Hippocampal formation (tissue), 2 donors: ENCODE data around the gene SIGMAR1.

Experiments used
- DNase-seq, 2 donors: peaks; one replicate each; lab custom pipeline; 2025; lab: John Stamatoyannopoulos, UW

The SIGMAR1 gene

GRCh38 chr9:34630402-34631154, 7.0 kb downstream of the SIGMAR1 start:
- DNase-seq: no peak

- no peak for DNase-seq
These were observed 8.1 kb downstream of the SIGMAR1 start for GRCh38 chr9:34629491-34629808.

GRCh38 chr9:34628656-34629490, 8.7 kb downstream of the SIGMAR1 start, which contains the start of gene ARID3C:
Gene ARID3C (minus strand): TSS chr9:34629066. CDS start chr9:34628014, 1,052 bp downstream.
- no peak for DNase-seq

GRCh38 chr9:34627716-34628655, 9.6 kb downstream of the SIGMAR1 start:
- no peak for DNase-seq

GRCh38 chr9:34625186-34625486, 12.5 kb downstream of the SIGMAR1 start:
- no peak for DNase-seq

GRCh38 chr9:34624475-34625185, 13.0 kb downstream of the SIGMAR1 start:
- DNase-seq: no peak

GRCh38 chr9:34623374-34624235, 14.0 kb downstream of the SIGMAR1 start:
- no peak for DNase-seq

GRCh38 chr9:34620061-34620994, 17.3 kb downstream of the SIGMAR1 start, which contains the start of gene DCTN3:
Gene DCTN3 (minus strand): TSS chr9:34620495. CDS start chr9:34620464, 31 bp downstream.
- DNase-seq: peak; percentile 88 to 98

GRCh38 chr9:34615132-34615531, 22.5 kb downstream of the SIGMAR1 start:
- no peak for DNase-seq

GRCh38 chr9:34612788-34613390, 24.7 kb downstream of the SIGMAR1 start:
- DNase-seq: peak; percentile 67 to 74

GRCh38 chr9:34611811-34612787, 25.5 kb downstream of the SIGMAR1 start, which contains the start of gene RPP25L:
Gene RPP25L (minus strand): TSS chr9:34612097. CDS start chr9:34611296, 801 bp downstream.
- peak; percentile 70 to 80 for DNase-seq

GRCh38 chr9:34611251-34611810, 26.3 kb downstream of the SIGMAR1 start:
- no peak for DNase-seq

- DNase-seq: no peak
These were observed 27.0 kb downstream of the SIGMAR1 start for GRCh38 chr9:34610434-34611206.

- DNase-seq: no peak
These were observed 30.3 kb downstream of the SIGMAR1 start for GRCh38 chr9:34607331-34607730.

- no peak for DNase-seq
These were observed 30.7 kb downstream of the SIGMAR1 start for GRCh38 chr9:34606905-34607304.

- DNase-seq: no peak
These were observed 31.4 kb downstream of the SIGMAR1 start for GRCh38 chr9:34606190-34606589.
